ENCODE measurements around the gene ZNRF1. TPM values are rescaled to one million over a fixed set of nuclear protein-coding genes. Genes with fewer than 3 reads are reported as not detected.

Gene ZNRF1
- total and polyA plus RNA-seq, 2 of the 13 experiments (the other 11 are each of a cell fraction or from before 2014, with no cell fraction given): 43.9 to 58.7 TPM

GRCh38 chr16:75148311-75149195 is 149.7 kb downstream of the ZNRF1 start, which contains the start of gene ZFP1 (continued):
- TF ChIP-seq ZNF230 (CRISPR knock-in tag; IDR thresholded peaks at IDR 0.05): peak; percentile 89
- TF ChIP-seq, protein P1, sequence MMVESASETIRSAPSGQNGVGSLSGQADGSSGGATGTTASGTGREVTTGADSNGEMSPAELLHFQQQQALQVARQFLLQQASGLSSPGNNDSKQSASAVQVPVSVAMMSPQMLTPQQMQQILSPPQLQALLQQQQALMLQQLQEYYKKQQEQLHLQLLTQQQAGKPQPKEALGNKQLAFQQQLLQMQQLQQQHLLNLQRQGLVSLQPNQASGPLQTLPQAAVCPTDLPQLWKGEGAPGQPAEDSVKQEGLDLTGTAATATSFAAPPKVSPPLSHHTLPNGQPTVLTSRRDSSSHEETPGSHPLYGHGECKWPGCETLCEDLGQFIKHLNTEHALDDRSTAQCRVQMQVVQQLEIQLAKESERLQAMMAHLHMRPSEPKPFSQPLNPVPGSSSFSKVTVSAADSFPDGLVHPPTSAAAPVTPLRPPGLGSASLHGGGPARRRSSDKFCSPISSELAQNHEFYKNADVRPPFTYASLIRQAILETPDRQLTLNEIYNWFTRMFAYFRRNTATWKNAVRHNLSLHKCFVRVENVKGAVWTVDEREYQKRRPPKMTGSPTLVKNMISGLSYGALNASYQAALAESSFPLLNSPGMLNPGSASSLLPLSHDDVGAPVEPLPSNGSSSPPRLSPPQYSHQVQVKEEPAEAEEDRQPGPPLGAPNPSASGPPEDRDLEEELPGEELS (CRISPR knock-in tag; IDR thresholded peaks at IDR 0.05): peak; percentile 62
- TF ChIP-seq, protein P2, sequence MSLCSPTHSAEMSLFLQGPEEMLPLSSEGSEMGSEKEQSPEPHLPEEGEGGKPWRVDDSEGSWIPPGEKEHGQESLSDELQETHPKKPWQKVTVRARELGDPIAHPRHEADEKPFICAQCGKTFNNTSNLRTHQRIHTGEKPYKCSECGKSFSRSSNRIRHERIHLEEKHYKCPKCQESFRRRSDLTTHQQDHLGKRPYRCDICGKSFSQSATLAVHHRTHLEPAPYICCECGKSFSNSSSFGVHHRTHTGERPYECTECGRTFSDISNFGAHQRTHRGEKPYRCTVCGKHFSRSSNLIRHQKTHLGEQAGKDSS (CRISPR knock-in tag; IDR thresholded peaks at IDR 0.05; ENCODE audit: borderline replicate concordance, low read depth): no peak; the same call in 1 of the 2 replicates
- TF ChIP-seq, protein P3, sequence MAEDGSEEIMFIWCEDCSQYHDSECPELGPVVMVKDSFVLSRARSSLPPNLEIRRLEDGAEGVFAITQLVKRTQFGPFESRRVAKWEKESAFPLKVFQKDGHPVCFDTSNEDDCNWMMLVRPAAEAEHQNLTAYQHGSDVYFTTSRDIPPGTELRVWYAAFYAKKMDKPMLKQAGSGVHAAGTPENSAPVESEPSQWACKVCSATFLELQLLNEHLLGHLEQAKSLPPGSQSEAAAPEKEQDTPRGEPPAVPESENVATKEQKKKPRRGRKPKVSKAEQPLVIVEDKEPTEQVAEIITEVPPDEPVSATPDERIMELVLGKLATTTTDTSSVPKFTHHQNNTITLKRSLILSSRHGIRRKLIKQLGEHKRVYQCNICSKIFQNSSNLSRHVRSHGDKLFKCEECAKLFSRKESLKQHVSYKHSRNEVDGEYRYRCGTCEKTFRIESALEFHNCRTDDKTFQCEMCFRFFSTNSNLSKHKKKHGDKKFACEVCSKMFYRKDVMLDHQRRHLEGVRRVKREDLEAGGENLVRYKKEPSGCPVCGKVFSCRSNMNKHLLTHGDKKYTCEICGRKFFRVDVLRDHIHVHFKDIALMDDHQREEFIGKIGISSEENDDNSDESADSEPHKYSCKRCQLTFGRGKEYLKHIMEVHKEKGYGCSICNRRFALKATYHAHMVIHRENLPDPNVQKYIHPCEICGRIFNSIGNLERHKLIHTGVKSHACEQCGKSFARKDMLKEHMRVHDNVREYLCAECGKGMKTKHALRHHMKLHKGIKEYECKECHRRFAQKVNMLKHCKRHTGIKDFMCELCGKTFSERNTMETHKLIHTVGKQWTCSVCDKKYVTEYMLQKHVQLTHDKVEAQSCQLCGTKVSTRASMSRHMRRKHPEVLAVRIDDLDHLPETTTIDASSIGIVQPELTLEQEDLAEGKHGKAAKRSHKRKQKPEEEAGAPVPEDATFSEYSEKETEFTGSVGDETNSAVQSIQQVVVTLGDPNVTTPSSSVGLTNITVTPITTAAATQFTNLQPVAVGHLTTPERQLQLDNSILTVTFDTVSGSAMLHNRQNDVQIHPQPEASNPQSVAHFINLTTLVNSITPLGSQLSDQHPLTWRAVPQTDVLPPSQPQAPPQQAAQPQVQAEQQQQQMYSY (CRISPR knock-in tag; IDR thresholded peaks at IDR 0.05): no peak
- TF ChIP-seq ZNF574 (CRISPR knock-in tag; IDR thresholded peaks at IDR 0.05): peak; percentile 91
- no peak for TF ChIP-seq MBNL3 (CRISPR knock-in tag; conservative IDR thresholded peaks at IDR 0.05)
- no peak for TF ChIP-seq ZBTB8A (CRISPR knock-in tag; IDR thresholded peaks at IDR 0.05; ENCODE audit: borderline replicate concordance, low read depth)
- 0 out of 2 replicates have a peak, but pooled peaks have one; percentile 29 for TF ChIP-seq ZNF205 (CRISPR knock-in tag; IDR thresholded peaks at IDR 0.05)
- TF ChIP-seq ZNF484 (CRISPR knock-in tag; IDR thresholded peaks at IDR 0.05; ENCODE audit: borderline replicate concordance, low read depth): no peak
- TF ChIP-seq HIVEP1 (CRISPR knock-in tag; IDR thresholded peaks at IDR 0.05): peak; percentile 88
- TF ChIP-seq NR3C1 (CRISPR knock-in tag; IDR thresholded peaks at IDR 0.05): no peak
- peak; percentile 87 for TF ChIP-seq ZNF263 (CRISPR knock-in tag; IDR thresholded peaks at IDR 0.05)
- TF ChIP-seq ZNF839 (CRISPR knock-in tag; IDR thresholded peaks at IDR 0.05; ENCODE audit: borderline replicate concordance): peak; percentile 90; the same call in 1 of the 2 replicates
- TF ChIP-seq, protein P4, sequence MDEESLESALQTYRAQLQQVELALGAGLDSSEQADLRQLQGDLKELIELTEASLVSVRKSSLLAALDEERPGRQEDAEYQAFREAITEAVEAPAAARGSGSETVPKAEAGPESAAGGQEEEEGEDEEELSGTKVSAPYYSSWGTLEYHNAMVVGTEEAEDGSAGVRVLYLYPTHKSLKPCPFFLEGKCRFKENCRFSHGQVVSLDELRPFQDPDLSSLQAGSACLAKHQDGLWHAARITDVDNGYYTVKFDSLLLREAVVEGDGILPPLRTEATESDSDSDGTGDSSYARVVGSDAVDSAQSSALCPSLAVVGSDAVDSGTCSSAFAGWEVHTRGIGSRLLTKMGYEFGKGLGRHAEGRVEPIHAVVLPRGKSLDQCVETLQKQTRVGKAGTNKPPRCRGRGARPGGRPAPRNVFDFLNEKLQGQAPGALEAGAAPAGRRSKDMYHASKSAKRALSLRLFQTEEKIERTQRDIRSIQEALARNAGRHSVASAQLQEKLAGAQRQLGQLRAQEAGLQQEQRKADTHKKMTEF (CRISPR knock-in tag; IDR thresholded peaks at IDR 0.05): peak; percentile 97
- TF ChIP-seq HNRNPK (IDR thresholded peaks at IDR 0.05; ENCODE audit: low read depth, low read length, poor library complexity, severe bottlenecking): peak; percentile 81
- TF ChIP-seq ZNF607 (CRISPR knock-in tag; IDR thresholded peaks at IDR 0.05; ENCODE audit: borderline replicate concordance): peak; percentile 82; the same call in 1 of the 2 replicates
- no peak; the same call in none of the 2 replicates for TF ChIP-seq SAFB2 (CRISPR knock-in tag; IDR thresholded peaks at IDR 0.05; ENCODE audit: borderline replicate concordance, low read depth)

All from HepG2 (cell line).